ENCODE results near the gene ZWILCH.

Gene ZWILCH

DNA sequence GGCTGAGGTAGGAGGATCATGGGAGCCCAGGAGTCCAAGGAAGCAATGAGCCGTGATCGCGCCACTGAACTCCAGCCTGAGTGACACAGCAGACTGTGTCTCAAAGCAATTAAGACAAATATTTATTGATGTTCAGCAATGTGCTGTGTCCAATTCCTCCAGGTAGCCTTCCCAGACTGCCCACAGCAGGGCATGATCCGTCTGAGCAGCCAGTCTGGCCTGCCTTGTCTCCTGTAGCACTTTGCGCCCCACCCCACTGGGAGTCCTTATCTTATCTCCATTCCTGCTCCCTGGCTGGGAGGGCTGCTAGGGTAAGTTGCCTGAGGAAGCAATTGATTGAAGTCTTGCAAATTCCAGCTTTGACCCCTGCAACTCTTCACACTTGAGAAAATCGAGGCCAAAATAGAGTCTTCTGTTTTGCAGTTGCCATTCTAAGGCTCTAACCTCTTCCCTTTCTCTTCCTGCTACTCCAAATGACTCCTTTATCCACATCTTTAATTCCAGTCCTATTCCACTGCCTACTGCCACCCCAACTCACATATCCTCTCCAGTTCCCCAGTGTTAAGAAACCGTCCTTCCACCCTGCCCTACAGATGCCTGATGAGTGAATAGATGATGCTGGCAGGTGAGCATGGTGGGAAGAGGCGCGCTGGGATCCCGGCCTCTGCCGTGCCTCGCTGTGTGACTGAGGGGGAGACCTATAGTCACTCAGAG lies 87.5 kb downstream of the ZWILCH start:
- H3K36me3 ChIP-seq (ENCODE audit: insufficient read depth, low read length): no peaks in the 10 kb centered on the region
- H2AFZ ChIP-seq (ENCODE audit: low read length, unreplicated experiment): no peak overlapping the region
- H3K79me2 ChIP-seq (ENCODE audit: control insufficient read depth, insufficient read depth, low read length, unreplicated experiment): no peaks in the 10 kb centered on the region
- H3K4me1 ChIP-seq (ENCODE audit: control insufficient read depth, insufficient read depth, low read length, unreplicated experiment): peaks cover 5% of the 10 kb centered on the region
- H3K27me3 ChIP-seq (ENCODE audit: insufficient read depth, low read length): peaks cover 3% of the 10 kb centered on the region; the same call in 1 of the 2 replicates
- H3K27ac ChIP-seq (ENCODE audit: low read depth, low read length): no peak overlapping the region
- no peak overlapping the region for H3K4me3 ChIP-seq (ENCODE audit: low read depth, low read length)

- no peaks in the 10 kb centered on the region for H3K36me3 ChIP-seq (ENCODE audit: insufficient read depth, low read length)
- peaks cover 5% of the 10 kb centered on the region for H3K4me1 ChIP-seq (ENCODE audit: control insufficient read depth, insufficient read depth, low read length, unreplicated experiment)
- no peak overlapping the region for H3K27ac ChIP-seq (ENCODE audit: low read depth, low read length)
- peaks cover 3% of the 10 kb centered on the region; the same call in 1 of the 2 replicates for H3K27me3 ChIP-seq (ENCODE audit: insufficient read depth, low read length)
- H2AFZ ChIP-seq (ENCODE audit: low read length, unreplicated experiment): no peak overlapping the region
- H3K79me2 ChIP-seq (ENCODE audit: control insufficient read depth, insufficient read depth, low read length, unreplicated experiment): no peaks in the 10 kb centered on the region
- H3K4me3 ChIP-seq (ENCODE audit: low read depth, low read length): no peak overlapping the region
These were observed 88.2 kb downstream of the ZWILCH start for GRCh38 chr15:66593219-66593780.

- H3K79me2 ChIP-seq (ENCODE audit: control insufficient read depth, insufficient read depth, low read length, unreplicated experiment): no peaks in the 10 kb centered on the region
- H3K27ac ChIP-seq (ENCODE audit: low read depth, low read length): no peak overlapping the region
- no peaks in the 10 kb centered on the region for H3K36me3 ChIP-seq (ENCODE audit: insufficient read depth, low read length)
- peaks cover 3% of the 10 kb centered on the region; the same call in 1 of the 2 replicates for H3K27me3 ChIP-seq (ENCODE audit: insufficient read depth, low read length)
- H2AFZ ChIP-seq (ENCODE audit: low read length, unreplicated experiment): no peak overlapping the region
- H3K4me1 ChIP-seq (ENCODE audit: control insufficient read depth, insufficient read depth, low read length, unreplicated experiment): peaks cover 5% of the 10 kb centered on the region
- no peak overlapping the region for H3K4me3 ChIP-seq (ENCODE audit: low read depth, low read length)
These were observed 89.2 kb downstream of the ZWILCH start for GRCh38 chr15:66594344-66594743.

DNA sequence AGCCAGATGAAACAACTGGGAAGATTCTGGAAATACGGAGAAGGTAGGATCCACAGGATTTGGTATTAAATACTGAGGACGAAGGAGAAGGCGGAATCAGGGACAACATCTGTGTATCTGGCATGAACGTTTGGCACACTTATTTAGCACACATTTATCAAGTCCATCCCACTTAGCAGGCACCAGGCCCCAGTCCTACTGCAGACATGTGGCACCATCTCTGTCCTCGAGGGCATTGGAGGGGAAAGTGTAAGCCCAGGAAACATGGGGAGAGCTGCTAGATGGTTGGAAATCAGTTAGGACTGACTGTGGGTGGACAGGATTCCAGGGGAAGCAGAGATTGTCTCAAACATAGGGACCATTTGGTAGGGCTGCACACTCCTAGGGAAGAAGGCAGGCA lies 89.7 kb downstream of the ZWILCH start:
- Histone ChIP-seq H3K4me3 (ENCODE audit: low read depth, low read length) (no peak overlapping the region), H3K27me3 (ENCODE audit: insufficient read depth, low read length) (peaks cover 3% of the 10 kb centered on the region; the same call in 1 of the 2 replicates), H3K4me1 (ENCODE audit: control insufficient read depth, insufficient read depth, low read length, unreplicated experiment) (peaks cover 5% of the 10 kb centered on the region), H3K79me2 (ENCODE audit: control insufficient read depth, insufficient read depth, low read length, unreplicated experiment) (no peaks in the 10 kb centered on the region), H3K36me3 (ENCODE audit: insufficient read depth, low read length) (no peaks in the 10 kb centered on the region), H3K27ac (ENCODE audit: low read depth, low read length) (no peak overlapping the region), H2AFZ (ENCODE audit: low read length, unreplicated experiment) (no peak overlapping the region)

DNA sequence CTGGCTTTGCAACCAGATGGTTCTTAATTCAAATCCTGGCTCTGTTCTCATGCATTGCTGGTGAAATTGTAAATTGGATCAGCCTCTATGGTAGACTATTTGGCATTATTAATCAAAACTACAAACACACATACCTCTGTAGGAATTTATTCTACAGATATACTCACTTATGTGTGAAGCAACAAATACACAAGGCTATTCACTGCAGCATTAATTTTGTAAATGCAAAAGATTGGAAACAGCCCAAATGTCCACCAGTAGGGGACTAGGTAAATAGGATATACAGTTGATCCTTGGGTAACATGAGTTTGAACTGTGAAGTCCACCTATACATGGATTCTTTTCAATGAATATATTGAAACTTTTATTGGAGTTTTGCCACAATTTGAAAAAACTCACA lies 90.2 kb downstream of the ZWILCH start:
- Histone ChIP-seq H3K4me1 (ENCODE audit: control insufficient read depth, insufficient read depth, low read length, unreplicated experiment) (peaks cover 5% of the 10 kb centered on the region), H3K79me2 (ENCODE audit: control insufficient read depth, insufficient read depth, low read length, unreplicated experiment) (no peaks in the 10 kb centered on the region), H3K36me3 (ENCODE audit: insufficient read depth, low read length) (no peaks in the 10 kb centered on the region), H3K27ac (ENCODE audit: low read depth, low read length) (no peak overlapping the region), H2AFZ (ENCODE audit: low read length, unreplicated experiment) (no peak overlapping the region), H3K27me3 (ENCODE audit: insufficient read depth, low read length) (peaks cover 3% of the 10 kb centered on the region; the same call in 1 of the 2 replicates), H3K4me3 (ENCODE audit: low read depth, low read length) (no peak overlapping the region)

- Histone ChIP-seq H3K79me2 (ENCODE audit: control insufficient read depth, insufficient read depth, low read length, unreplicated experiment) (no peaks in the 10 kb centered on the region), H2AFZ (ENCODE audit: low read length, unreplicated experiment) (no peak overlapping the region), H3K27ac (ENCODE audit: low read depth, low read length) (no peak overlapping the region), H3K36me3 (ENCODE audit: insufficient read depth, low read length) (no peaks in the 10 kb centered on the region), H3K27me3 (ENCODE audit: insufficient read depth, low read length) (no peaks in the 10 kb centered on the region), H3K4me3 (ENCODE audit: low read depth, low read length) (no peak overlapping the region), H3K4me1 (ENCODE audit: control insufficient read depth, insufficient read depth, low read length, unreplicated experiment) (peaks cover 5% of the 10 kb centered on the region)
These were observed 90.9 kb downstream of the ZWILCH start for GRCh38 chr15:66595931-66596545.

DNA sequence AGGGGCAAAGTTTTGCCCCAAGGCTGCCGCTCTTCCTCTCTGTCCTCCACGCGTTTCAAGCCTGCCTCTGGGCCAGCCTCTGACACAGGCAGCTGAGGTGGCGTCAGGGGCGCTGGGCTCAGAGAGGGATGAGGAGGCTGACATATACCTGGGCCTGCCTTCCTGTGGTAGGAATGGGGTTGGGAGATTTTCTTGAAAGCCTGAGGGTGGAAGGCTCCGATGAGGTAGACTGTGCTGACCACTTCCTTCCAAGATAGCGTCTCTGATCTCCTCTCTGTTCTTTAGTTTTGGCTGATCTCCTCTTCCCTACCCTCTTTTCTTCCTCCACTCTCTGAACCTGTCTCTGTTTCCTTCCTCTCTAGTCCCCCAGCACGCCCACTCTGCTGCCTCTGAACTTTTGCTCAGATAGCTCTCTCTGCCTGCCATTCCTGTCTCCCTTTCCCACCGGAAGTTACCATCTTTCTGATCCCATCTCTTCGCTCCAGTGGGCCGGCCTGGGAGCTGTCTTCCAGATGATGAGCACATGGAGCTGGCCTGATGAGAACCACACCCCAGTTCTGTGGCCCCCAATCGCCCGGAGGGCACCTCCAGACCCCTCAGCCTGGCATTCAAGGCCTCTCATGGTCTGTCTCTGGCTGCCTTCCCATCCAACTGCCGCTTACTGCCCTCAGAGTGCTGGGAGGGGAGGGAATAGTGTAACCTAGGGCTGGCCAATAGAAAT lies 93.1 kb downstream of the ZWILCH start:
- Histone ChIP-seq H3K4me1 (ENCODE audit: control insufficient read depth, insufficient read depth, low read length, unreplicated experiment) (peaks cover 5% of the 10 kb centered on the region), H2AFZ (ENCODE audit: low read length, unreplicated experiment) (no peak overlapping the region), H3K27me3 (ENCODE audit: insufficient read depth, low read length) (no peaks in the 10 kb centered on the region), H3K79me2 (ENCODE audit: control insufficient read depth, insufficient read depth, low read length, unreplicated experiment) (no peaks in the 10 kb centered on the region), H3K4me3 (ENCODE audit: low read depth, low read length) (no peak overlapping the region), H3K27ac (ENCODE audit: low read depth, low read length) (no peak overlapping the region), H3K36me3 (ENCODE audit: insufficient read depth, low read length) (no peaks in the 10 kb centered on the region)
